Coronary artery (tissue), 2 donors: ENCODE data around the gene NDOR1.

Experiments used
- DNase-seq: peaks from one replicate; pipeline ENCODE4 v3.0.0-alpha.2; 2017; ENCODE audit warnings: low spot score
- H3K27ac ChIP-seq, 2 donors: fragments of 200-600 bp; sonication (generic); one replicate each; pipeline ENCODE4 v1.5.1; 2016 to 2019
- H3K4me3 ChIP-seq: fragments of 200-600 bp; sonication (generic); 2 replicates; pipeline ENCODE4 v1.5.1; 2016; ENCODE audit warnings: mild to moderate bottlenecking, moderate library complexity
- CTCF ChIP-seq: fragments of 200-600 bp; sonication (generic); IDR thresholded peaks from one replicate; pipeline ENCODE4 v1.5.1; 2019; ENCODE audit warnings: antibody characterized with exemption

The NDOR1 gene

DNA sequence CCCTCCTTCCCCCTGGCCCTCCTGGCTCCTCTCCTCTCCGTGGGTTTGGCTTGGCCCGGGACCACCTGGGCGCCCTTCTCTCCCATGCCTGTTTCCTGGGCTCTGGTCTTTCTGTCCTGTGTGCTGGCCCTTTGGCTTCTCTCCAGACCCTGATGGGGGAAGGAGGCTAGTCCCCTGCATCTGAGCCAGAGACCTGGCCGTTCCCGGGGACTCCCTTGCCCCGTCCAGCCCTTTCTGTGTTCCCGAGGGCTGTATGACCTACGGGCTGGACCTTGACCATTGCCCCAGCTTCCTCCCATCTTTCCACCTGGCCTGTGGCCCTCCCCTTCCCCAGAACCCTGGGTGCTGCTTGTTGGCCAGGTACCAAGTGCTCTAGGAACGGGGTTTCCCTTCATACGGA lies 58.0 kb downstream of the NDOR1 start:
- DNase-seq, result no peak
- TF ChIP-seq CTCF, result no peak
- Histone ChIP-seq H3K27ac (no peak overlapping the region), H3K4me3 (no peak overlapping the region)

DNA sequence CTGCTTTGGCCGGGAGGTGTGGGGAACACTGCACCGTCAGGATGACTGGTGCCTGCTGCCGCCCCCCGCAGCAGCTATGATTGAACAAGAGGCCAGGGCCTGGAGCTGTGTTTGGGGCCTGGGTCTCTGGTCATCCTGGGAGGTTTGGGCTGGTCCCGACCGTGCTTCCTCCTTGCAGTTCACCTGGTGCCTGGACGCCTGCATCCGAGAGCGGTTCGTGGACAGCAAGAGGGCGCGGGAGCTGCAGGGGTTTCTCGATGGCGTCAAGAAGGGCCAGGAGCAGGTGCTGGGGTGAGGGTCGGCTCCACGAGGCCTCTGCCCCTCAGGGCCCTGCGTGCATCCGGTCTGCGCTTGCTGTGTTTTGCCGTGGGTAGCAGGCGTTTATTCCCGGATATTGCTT lies 58.6 kb downstream of the NDOR1 start:
- no peak for TF ChIP-seq CTCF
- DNase-seq, result no peak
- no peak overlapping the region for H3K27ac ChIP-seq

DNA sequence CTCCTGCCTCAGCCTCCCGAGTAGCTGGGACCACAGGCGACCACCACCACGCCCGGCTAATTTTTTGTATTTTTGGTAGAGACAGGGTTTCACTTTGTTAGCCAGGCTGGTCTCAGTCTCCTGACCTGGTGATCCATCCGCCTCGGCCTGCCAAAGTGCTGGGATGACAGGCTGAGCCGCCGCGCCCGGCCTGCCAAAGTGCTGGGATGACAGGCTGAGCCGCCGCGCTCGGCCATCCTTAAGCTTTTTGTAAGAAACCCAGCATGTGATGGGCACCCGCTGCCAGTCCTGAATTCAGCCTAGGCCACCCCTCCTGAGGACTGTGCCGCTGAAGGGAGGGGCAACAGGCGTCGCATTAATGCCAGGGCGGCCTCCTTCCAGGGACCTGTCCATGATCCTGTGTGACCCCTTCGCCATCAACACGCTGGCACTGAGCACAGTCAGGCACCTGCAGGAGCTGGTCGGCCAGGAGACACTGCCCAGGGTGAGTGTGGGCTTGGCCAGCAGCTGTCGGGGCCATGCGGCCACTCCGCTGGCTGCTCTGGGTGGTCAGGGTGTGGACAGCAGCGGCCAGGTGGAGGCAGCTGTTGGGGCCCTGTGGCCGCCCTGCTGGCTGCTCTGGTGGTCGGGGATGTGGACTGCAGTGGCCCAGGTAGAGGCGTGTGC lies 60.1 kb downstream of the NDOR1 start:
- no peak for TF ChIP-seq CTCF

More for the DNA sequence above, 58.6 kb downstream of the NDOR1 start:
- H3K4me3 ChIP-seq, result no peak overlapping the region

DNA sequence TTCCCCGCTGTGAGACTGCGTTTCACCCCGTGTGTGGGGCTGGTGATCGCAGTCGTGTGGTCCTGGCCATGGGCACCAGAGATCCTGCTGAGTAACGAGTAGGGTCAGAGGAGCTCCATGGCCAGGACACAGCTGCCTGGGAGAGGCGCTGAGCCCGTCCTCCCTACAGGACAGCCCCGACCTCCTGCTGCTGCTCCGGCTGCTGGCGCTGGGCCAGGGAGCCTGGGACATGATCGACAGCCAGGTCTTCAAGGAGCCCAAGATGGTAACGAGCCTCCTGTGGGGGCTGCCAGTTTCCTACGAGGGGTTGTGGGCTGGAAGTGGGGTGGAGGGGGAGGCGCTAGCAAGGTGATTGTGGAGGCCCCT lies 60.6 kb downstream of the NDOR1 start:
- Histone ChIP-seq H3K27ac (no peak overlapping the region), H3K4me3 (no peak overlapping the region)
- TF ChIP-seq CTCF, result no peak
- DNase-seq, result no peak

More for the DNA sequence above, 60.1 kb downstream of the NDOR1 start:
- Histone ChIP-seq H3K4me3 (no peak overlapping the region), H3K27ac (no peak overlapping the region)
- DNase-seq, result no peak
